ENCODE data around the gene UPK3BL2.
"Not testable (repeated sequence)": the region's sequence is repeated elsewhere in the genome, so short reads cannot be mapped to it uniquely, and the experiment has no call there.

GRCh38 chr7:102550808-102551422, 7.4 kb upstream of the UPK3BL2 start, which contains the start of gene SPDYE2:
- TF ChIP-seq, protein P1, sequence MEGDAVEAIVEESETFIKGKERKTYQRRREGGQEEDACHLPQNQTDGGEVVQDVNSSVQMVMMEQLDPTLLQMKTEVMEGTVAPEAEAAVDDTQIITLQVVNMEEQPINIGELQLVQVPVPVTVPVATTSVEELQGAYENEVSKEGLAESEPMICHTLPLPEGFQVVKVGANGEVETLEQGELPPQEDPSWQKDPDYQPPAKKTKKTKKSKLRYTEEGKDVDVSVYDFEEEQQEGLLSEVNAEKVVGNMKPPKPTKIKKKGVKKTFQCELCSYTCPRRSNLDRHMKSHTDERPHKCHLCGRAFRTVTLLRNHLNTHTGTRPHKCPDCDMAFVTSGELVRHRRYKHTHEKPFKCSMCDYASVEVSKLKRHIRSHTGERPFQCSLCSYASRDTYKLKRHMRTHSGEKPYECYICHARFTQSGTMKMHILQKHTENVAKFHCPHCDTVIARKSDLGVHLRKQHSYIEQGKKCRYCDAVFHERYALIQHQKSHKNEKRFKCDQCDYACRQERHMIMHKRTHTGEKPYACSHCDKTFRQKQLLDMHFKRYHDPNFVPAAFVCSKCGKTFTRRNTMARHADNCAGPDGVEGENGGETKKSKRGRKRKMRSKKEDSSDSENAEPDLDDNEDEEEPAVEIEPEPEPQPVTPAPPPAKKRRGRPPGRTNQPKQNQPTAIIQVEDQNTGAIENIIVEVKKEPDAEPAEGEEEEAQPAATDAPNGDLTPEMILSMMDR (IDR thresholded peaks at IDR 0.05) = not testable (repeated sequence)
- TF ChIP-seq POLR2AphosphoS5, POLR2A (IDR thresholded peaks at IDR 0.05): not testable (repeated sequence)

Data from prostate gland (tissue), 2 donors.